H4 (cell line): Measurements from ENCODE around the gene TAP1. TPM values are rescaled to one million over a fixed set of nuclear protein-coding genes. Genes with fewer than 3 reads are reported as not detected.
"Not testable (repeated sequence)": the region's sequence is repeated elsewhere in the genome, so short reads cannot be mapped to it uniquely, and the experiment has no call there.

Experiments
- DNase-seq: peaks from one replicate; pipeline ENCODE4 v3.0.0-alpha.2; 2015; ENCODE audit warnings: low spot score
- total RNA-seq: library from RNA; depleted of rRNA; stranded (reverse); fragments of >200 nt; shearing (Covaris generic); gene quantifications from 2 replicates; pipeline ENCODE4 v1.2.3, GENCODE V29; 2014; rRNA removed

Gene TAP1
- total RNA-seq: 60.9 and 66.1 TPM in 2 replicates

DNA sequence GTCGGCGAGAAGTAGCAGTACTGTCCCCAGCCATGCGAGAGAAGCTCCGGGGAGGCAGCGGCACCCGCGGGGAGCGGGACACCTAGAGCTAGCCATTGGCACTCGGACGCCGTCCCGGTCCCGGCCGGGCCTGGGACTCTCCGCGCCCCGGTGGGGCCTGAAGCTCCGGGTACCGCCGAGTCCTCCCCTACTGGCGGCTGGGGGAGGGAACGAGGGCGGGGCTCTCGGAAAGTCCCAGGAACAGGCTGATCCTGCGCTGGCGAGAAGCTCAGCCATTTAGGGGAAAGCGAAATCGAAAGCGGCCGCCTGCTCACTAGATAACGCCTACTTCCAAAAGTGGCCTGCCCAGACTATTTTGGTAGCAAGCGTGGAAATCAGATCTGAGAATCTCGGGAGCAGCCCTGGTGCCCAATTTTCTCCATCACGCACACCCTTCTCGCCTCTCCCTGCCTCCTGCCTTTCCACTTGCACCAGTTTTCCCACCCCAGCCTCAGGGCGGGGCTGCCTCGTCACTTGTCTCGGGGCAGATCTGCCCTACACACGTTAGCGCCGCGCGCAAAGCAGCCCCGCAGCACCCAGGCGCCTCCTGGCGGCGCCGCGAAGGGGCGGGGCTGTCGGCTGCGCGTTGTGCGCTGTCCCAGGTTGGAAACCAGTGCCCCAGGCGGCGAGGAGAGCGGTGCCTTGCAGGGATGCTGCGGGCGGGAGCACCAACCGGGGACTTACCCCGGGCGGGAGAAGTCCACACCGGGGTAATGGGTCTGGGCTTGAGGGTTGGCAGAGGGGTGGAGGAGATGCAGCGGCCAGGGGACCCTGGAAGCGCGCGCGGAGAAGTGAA is at the start of gene TAP1, which contains the start of gene PSMB9:
Gene TAP1, minus strand, starts transcription at position 164 of the 835 bp plus-strand sequence. Its CDS starts 68 bp downstream, at position 96.
Gene PSMB9, plus strand, starts transcription at position 652 of the 835 bp plus-strand sequence. Its CDS starts 38 bp downstream, at position 690.
- peak; percentile 88 for DNase-seq

- no peak for DNase-seq
Observed at GRCh38 chr6:32895006-32895345, 41.5 kb upstream of the TAP1 start.

DNA sequence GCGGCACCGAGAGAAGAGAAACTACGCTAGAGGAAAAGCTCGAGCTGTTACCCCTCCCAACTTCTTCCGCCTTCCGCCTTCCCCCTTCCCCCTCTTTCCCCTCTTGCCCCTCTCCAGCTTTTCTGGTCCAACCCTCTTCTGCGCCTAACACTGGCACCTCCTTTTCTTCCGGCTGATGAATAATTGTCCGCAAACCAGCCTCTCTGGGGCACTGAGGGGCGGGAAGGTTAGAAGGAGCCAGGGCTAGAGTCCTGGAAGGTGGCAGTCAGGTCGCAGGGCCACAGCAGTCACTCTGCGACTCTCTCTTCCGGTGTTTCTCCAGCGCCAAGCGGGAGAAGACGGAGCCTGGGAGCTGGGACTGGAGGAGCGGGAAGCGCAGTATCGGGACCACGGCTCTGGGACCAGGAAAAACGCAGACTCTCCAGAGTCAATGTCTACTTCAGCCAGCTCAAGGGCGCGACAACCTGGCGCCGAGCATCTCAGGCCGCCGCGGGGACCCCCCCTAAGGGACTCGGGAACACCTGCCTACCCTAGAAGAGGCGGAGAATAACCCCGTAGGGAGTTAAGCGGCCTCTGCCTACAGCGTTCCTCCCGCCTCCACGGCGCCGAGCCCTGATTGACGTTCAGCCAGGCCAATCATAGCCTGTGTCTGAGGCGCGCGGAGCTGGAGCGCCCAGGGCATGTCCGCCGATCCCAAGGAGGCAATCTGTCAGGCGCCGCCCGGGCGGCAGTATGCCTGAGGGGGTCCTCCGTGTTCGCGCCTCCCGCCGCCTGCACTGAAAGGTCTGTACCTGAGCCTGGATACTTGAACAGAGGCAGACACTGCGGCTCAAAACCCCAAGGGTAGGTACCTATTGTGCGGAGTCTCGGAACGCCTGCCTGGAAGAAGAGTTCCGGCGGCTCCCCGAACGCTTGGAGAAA is 40.8 kb upstream of the TAP1 start:
- DNase-seq: peak; percentile 88

GRCh38 chr6:32890831-32891230 is 37.3 kb upstream of the TAP1 start:
- no peak for DNase-seq

- no peak for DNase-seq
Observed at GRCh38 chr6:32889533-32889932, 36.0 kb upstream of the TAP1 start.

- DNase-seq: no peak
Observed at GRCh38 chr6:32888576-32888975, 35.1 kb upstream of the TAP1 start.

DNA sequence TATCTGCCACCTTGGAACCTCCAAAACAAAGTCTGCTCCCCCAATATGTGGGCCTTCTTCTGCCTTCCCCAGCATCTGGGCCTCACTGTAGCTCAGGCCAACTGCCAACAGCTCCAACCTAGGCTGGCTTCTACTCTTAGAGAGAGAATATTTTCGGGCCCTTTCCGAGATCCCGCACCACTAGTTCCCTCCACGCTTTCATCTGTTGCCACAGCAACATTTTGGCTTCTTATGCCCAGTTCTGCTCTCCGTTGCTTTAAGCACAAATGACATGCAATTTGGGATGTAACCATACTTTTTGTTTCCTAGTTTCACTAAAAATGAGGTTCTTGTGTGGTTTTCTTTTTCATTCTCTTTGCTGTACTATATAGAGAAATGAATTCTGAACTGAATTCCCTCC is 34.1 kb upstream of the TAP1 start:
- no peak for DNase-seq

- DNase-seq: no peak
Observed at GRCh38 chr6:32886681-32887383, 33.3 kb upstream of the TAP1 start.

DNA sequence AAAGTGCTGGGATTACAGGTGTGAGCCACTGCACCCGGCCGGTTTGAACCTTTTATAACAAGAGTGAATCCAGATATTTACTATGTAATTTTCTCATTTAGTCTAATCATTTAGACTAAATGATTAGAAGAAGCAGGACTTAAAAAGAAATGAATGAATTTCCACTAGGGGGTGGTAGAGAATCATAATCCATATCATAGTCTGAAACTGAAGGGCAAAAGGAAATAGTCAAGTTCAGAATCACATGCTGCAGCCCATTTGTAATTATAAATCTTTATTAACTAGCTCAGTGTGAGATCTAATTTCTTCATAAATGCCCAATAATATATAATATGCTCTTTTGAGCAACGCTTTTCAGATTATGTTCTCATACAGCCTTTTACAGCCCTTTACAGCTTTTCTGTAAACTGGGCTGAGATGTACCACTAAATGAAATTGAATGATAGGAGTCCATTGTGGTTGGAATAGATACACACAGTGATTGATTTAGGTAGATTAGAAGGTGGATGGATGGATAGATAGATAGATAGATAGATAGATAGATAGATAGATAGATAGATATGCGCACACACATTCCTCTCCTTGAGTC is 32.3 kb upstream of the TAP1 start:
- peak; percentile 48 for DNase-seq

DNA sequence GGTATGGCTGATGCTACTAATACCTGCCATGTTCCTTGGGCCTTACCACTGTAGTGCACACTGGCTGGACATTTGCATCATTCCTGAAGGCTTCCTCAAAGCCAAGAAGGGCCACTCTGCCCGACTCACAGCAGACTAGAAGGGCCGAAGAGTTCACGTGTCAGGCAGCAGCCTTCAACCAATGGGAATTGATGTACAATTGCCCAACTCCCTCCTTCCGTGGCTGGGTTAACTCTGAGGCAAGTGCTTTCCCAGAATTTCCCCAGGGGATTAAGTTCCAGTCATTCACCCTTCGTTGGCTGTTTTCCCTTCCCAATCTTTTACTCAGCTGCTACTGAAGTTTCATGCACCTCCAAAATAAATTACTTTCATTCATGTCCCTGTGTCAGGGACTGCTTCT is 30.3 kb upstream of the TAP1 start:
- DNase-seq: peak; percentile 58

DNA sequence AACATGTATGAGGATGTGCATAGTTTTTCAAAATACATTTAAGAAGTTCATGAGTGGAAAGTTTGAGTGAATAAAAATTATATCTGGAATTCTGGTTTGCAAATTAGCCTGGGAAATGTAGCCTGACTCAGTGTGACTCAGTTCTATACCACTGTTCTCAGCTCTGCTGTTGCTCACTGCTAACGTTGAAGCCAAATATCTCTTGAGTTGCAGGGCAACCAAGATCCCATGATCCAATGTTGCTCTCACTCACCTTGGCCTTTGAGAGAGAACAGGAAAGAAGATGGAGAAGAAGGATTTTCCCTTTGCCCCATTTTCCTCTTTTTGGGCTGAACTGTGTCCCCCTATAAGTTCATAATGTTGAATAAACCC is 29.4 kb upstream of the TAP1 start:
- no peak for DNase-seq

GRCh38 chr6:32880962-32881361 is 27.5 kb upstream of the TAP1 start:
- DNase-seq: not testable (repeated sequence)

DNA sequence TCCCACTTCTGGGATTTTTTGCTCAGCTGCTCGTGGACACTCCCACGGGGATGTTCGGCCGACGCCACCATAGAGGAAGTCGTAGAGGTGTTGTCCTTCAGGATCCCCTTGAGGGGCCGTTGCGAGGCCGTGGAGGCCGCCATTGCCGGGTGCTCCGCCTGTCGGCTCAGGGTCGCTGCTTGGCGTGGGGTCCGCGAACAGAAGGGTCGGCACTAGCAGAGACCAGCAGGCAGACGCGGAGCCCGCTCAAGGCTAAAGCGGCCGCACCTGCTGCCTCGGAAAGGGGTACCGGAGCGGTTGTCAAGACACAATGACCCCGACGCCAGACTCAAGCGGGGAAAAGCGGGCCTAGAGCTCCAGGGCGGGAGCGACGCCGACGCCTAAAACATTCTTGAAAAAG is 26.2 kb upstream of the TAP1 start:
- no peak for DNase-seq

DNA sequence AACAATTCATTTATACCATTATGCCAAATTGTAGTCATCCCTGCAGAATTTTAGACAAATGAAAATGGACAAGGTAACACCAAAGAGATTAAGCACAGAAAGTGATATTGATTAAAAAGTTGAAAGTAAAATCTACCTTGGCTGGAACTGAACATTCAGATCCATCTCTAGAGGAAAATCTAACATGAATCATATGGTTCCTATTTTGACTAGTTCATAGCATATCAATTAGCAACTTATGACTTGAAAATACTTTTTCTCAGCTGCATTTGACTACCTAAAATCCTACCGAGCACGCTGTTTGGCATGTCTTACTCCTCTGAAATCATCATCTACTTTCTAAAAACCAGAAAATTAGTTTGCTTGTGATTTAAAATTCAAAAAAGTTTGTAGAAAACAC is 23.1 kb upstream of the TAP1 start:
- DNase-seq: no peak

DNA sequence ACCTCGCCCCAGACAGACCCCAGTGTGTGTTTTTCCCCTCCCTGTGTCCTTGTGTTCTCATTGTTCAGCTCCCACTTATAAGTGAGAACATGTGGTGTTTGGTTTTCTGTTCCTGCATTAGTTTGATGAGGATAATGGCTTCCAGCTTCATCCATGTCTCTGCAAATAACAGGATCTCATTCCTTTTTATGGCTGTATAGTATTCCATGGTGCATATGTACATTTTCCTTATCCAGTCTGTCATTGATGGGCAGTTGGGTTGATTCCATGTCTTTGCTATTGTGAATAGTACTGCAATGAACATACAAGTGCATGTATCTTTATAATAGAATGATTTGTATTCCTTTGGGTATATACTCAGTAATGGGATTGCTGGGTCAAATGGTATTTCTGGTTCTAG is 20.4 kb upstream of the TAP1 start:
- DNase-seq: not testable (repeated sequence)

DNA sequence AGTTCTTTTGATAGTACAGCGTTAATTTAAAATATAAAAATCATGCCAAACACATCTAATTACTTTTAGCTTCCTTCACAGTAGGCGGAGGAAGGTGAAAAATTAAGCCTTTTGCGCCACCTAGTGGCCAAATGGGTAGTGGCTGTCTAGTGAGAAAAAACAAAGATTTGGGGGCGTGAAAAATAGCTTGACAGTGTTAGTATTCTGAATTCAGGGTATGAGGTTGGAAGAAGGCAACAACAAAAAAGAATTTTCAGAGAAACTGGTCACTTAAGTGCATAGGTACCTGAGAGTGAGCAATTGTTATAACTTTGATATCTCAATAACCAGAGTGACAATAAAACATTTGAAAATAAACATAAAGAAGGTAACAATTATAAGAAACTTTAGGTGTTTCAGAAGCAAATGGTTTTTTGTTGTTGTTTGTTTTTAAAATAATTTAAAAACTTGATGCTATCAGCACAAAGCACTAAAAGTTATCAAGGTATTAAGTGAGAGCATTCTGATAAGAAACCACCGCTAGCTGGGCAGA is 14.8 kb upstream of the TAP1 start:
- DNase-seq: peak; percentile 51

DNA sequence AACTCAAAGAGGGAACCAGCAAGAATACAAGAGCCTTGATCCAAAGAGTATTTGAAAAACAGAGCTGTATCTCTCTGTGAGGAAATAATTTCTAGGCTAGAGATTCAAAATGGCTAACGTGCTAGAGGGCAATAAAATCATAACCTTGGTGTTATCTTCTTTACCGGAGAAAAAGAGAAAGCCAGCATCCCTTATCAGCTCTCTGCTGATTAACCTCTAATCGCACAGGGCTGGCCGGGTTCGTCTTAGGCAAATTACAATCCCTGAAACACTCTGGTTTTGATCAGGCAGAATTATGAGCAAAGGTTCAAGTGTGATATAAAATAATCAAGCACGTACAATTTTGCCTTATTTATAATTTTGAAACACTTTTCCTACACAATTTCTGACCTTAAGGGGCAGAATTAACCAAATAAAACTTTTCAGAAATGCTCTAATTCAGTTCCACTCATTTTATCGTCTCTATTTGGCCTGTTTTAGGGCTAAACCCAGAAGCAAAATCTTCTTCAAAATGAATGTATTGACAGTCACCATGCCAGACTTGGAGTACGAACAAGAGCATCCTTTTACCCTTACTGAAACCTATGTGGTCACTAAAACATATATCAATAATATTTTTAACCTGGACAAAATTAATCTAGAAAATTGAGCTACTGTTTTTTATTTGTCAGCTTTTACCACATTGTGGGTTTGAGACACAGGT is 14.2 kb upstream of the TAP1 start:
- no peak for DNase-seq

- no peak for DNase-seq
Observed at GRCh38 chr6:32867022-32867477, 13.5 kb upstream of the TAP1 start.

DNA sequence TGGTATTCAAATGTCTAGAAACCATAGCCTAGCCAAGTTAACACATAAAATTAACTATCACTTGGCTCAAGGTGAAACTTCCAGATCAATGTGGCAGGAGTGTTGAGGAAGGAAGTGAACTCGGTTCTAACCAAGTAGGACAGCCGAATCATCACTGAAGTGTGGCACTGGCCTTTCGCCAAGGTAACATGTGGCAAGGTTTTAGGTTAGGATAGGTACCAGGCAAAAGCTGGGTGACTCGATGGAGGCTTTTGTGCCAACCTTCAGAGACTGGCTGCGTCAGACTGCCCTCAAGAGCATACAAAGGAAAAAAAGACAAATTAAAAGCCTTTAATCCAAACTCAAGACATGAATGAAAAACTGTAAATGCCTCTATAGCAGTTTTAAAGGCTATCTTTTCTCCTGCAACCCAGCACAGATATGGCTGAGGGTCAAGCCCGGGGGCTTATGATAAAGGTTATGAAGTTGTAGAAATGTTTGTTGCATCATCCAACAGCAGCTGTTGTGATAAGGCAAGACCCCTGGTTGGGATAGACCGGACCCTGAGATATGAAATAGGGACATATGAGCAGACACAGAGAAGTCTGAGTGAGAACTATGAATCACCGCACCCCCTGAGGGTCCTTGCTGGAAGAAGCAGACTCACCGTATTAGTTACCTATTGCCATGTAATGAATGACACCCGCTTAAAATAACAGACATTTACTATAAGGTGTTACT is 12.4 kb upstream of the TAP1 start:
- no peak for DNase-seq

- DNase-seq: no peak
Observed at GRCh38 chr6:32862725-32863124, 9.2 kb upstream of the TAP1 start.
